ENCODE data around the gene VILL. TPM values are rescaled to one million over a fixed set of nuclear protein-coding genes. Genes with fewer than 3 reads are reported as not detected.

VILL gene
- total and polyA plus RNA-seq, 2 of the 8 experiments (the other 6 are each of a cell fraction or from before 2014, with no cell fraction given): 4.1 to 4.2 TPM

- Histone ChIP-seq H4K8ac (ENCODE audit: extremely low read depth, insufficient read depth, low read length) (no peak overlapping the region), H3K9me3 (ENCODE audit: insufficient read depth in 2 of 2, low read depth in 1 of 2, low read length in 1 of 2) (no peaks in the 10 kb centered on the region), H4K20me1 (replicated peaks in 1 of 2; ENCODE audit: control insufficient read depth in 1 of 2, insufficient read depth in 2 of 2, low read length in 2 of 2) (peaks cover 0 to 3% of the 10 kb centered on the region in 2 experiments), H3K79me1 (ENCODE audit: low read depth, low read length) (no peaks in the 10 kb centered on the region; the same call in 1 of the 2 replicates), H3K14ac (ENCODE audit: insufficient read length) (no peak overlapping the region), H2AK5ac (ENCODE audit: low read depth, low read length) (no peak overlapping the region), H2BK20ac (ENCODE audit: low read length) (no peak overlapping the region), H3K4me1 (replicated peaks in 1 of 4; ENCODE audit: control insufficient read depth in 3 of 4, insufficient read depth in 4 of 4, low read length in 3 of 4) (peaks cover 0 to 6% (median 2%) of the 10 kb centered on the region in 4 experiments; a peak in 3 of 7 replicates), H2BK5ac (ENCODE audit: low read depth, low read length) (no peak overlapping the region), H3K23ac (ENCODE audit: insufficient read length) (no peak overlapping the region), H3K4me3 (ENCODE audit: extremely low read depth in 1 of 4, insufficient read depth in 2 of 4, low read depth in 3 of 4, low read length in 4 of 4) (no peak overlapping the region), H2BK15ac (ENCODE audit: low read length) (no peak overlapping the region), H2BK12ac (ENCODE audit: low read depth, low read length) (0 out of 2 replicates have a peak overlapping the region, but pooled peaks have one; percentile 31), H3K36me3 (ENCODE audit: control insufficient read depth in 2 of 4, insufficient read depth in 4 of 4, low read length in 3 of 4) (no peaks in the 10 kb centered on the region), H3K27ac (ENCODE audit: low read depth, low read length) (no peak overlapping the region), H3K18ac (ENCODE audit: extremely low read depth, low read length) (no peak overlapping the region), H2BK120ac (replicated peaks; ENCODE audit: low read depth, low read length) (no peak overlapping the region), H3K9ac (replicated peaks in 1 of 4; ENCODE audit: extremely low read depth in 1 of 4, low read depth in 3 of 4, low read length in 3 of 4) (no peak overlapping the region), H3K23me2 (ENCODE audit: low read depth, low read length) (no peaks in the 10 kb centered on the region), H2AFZ (ENCODE audit: low read length) (no peak overlapping the region), H3K27me3 (replicated peaks in 1 of 4; ENCODE audit: control insufficient read depth in 3 of 4, extremely low read depth in 1 of 4, insufficient read depth in 3 of 4, low read length in 3 of 4) (no peaks in the 10 kb centered on the region), H3K4me2 (ENCODE audit: insufficient read depth in 1 of 2, low read depth in 2 of 2, low read length in 2 of 2) (no peak overlapping the region), H3K79me2 (ENCODE audit: control insufficient read depth in 1 of 2, insufficient read depth in 2 of 2, low read length in 2 of 2) (no peaks in the 10 kb centered on the region), H4K91ac (replicated peaks; ENCODE audit: insufficient read length, low read length) (no peak overlapping the region), H3K4ac (replicated peaks; ENCODE audit: insufficient read length, low read depth, low read length) (no peak overlapping the region), H3K56ac (replicated peaks; ENCODE audit: insufficient read length, low read depth, low read length) (no peak overlapping the region), H4K5ac (ENCODE audit: insufficient read length, low read depth, low read length) (no peak overlapping the region)
- DNase-seq (ENCODE audit: low read depth in 1 of 2, low spot score in 2 of 2) (peak in 1 of 2 experiments; percentile 37), FAIRE-seq (no peak)
- WGBS, 2 experiments (ENCODE audit: extremely low coverage in 1 of 2, insufficient coverage in 1 of 2, insufficient read length in 1 of 2, insufficient replicate concordance in 2 of 2, low coverage in 1 of 2, low lambda C conversion rate in 2 of 2, missing lambda C conversion rate in 1 of 2): 87% methylated on average over 6 of the region's 6 CpGs; no CpG with 5 or more reads in 1 of the 2 experiments
- ChIA-PET CTCF (ENCODE audit: partially characterized antibody) (interaction anchor here (0.7 to 3.0 kb wide), 10 partner anchors 10 to 89 kb away, joined by 3 to 13 read pairs (median 4); no protein-coding TSS in a partner anchor), POLR2A (ENCODE audit: partially characterized antibody) (no interaction called here)
- TF ChIP-seq MAX (IDR thresholded peaks at IDR 0.05): no peak
- TF ChIP-seq GTF2F1 (IDR thresholded peaks at IDR 0.05; ENCODE audit: borderline replicate concordance, low read depth, low read length): no peak
- no peak for TF ChIP-seq HDAC6 (IDR thresholded peaks at IDR 0.05; ENCODE audit: low read depth, low read length)
- no peak for TF ChIP-seq RXRA (IDR thresholded peaks at IDR 0.05; ENCODE audit: insufficient read depth, low read depth, low read length)
- TF ChIP-seq ATF2 (IDR thresholded peaks at IDR 0.05; ENCODE audit: low read length): no peak
- no peak for TF ChIP-seq EP300 (IDR thresholded peaks at IDR 0.05; ENCODE audit: borderline replicate concordance in 1 of 2, low read depth in 2 of 2, low read length in 2 of 2)
- no peak for TF ChIP-seq BRCA1 (IDR thresholded peaks at IDR 0.05; ENCODE audit: low read depth, low read length)
- no peak for TF ChIP-seq CREB1 (IDR thresholded peaks at IDR 0.05)
- TF ChIP-seq TAF7 (optimal IDR thresholded peaks at IDR 0.05; ENCODE audit: borderline replicate concordance, low read depth, low read length): no peak
Measured at GRCh38 chr3:37945156-37945806, 45.3 kb upstream of the VILL start.
